Liver (tissue), 9 donors: ENCODE measurements around the gene MAP3K5. TPM values are rescaled to one million over a fixed set of nuclear protein-coding genes. Genes with fewer than 3 reads are reported as not detected.
"Not testable (repeated sequence)": the region's sequence is repeated elsewhere in the genome, so short reads cannot be mapped to it uniquely, and the experiment has no call there.

Experiments
- DNase-seq: peaks from one replicate; pipeline ENCODE4 v3.0.0-alpha.2; 2017; ENCODE audit warnings: low spot score
- H3K27ac ChIP-seq, 2 donors: one replicate each; pipeline ENCODE4 v1.7.0; 2013; ENCODE audit warnings: inconsistent platforms in 2 of 2, low read length in 2 of 2, control low read depth in 1 of 2, low read depth in 1 of 2, mild to moderate bottlenecking in 1 of 2
- H3K27me3 ChIP-seq, 4 donors: one replicate each; pipeline versions ENCODE4 v1.6.1 to v1.7.0; 2013; ENCODE audit warnings: low read length in 3 of 4, inconsistent platforms in 1 of 4, mild to moderate bottlenecking in 1 of 4, moderate library complexity in 1 of 4; ENCODE audit not compliant: control insufficient read depth in 4 of 4, insufficient read depth in 4 of 4
- H3K36me3 ChIP-seq, 4 donors: one replicate each; pipeline versions ENCODE4 v1.6.1 to v1.7.0; 2013; ENCODE audit warnings: low read length in 3 of 4, mild to moderate bottlenecking in 3 of 4, low read depth in 1 of 4, moderate library complexity in 1 of 4; ENCODE audit not compliant: control insufficient read depth in 4 of 4, insufficient read depth in 3 of 4
- H3K4me1 ChIP-seq, 4 donors: one replicate each; pipeline versions ENCODE4 v1.6.1 to v1.7.0; 2013; ENCODE audit warnings: low read length in 3 of 4, mild to moderate bottlenecking in 3 of 4, moderate library complexity in 1 of 4; ENCODE audit not compliant: control insufficient read depth in 4 of 4, insufficient read depth in 4 of 4
- H3K4me3 ChIP-seq, 3 donors: one replicate each; pipeline versions ENCODE4 v1.6.1 to v1.7.0; 2013; ENCODE audit warnings: low read length in 3 of 3, control low read depth in 1 of 3, low read depth in 1 of 3, mild to moderate bottlenecking in 1 of 3
- H3K9ac ChIP-seq, 2 donors: one replicate each; pipeline ENCODE4 v1.7.0; 2013; ENCODE audit warnings: low read length in 2 of 2, mild to moderate bottlenecking in 2 of 2, moderate library complexity in 2 of 2, control low read depth in 1 of 2, low read depth in 1 of 2
- H3K9me3 ChIP-seq, 4 donors: one replicate each; pipeline versions ENCODE4 v1.6.1 to v1.7.0; 2013; ENCODE audit warnings: low read length in 3 of 4; ENCODE audit not compliant: control insufficient read depth in 4 of 4
- ATF3 ChIP-seq: IDR thresholded peaks from 2 replicates; pipeline ENCODE4 v1.6.1; 2016; ENCODE audit warnings: antibody characterized with exemption
- CTCF ChIP-seq: fragments of 150-350 bp; IDR thresholded peaks from 2 replicates; pipeline ENCODE4 v1.5.1; 2017; ENCODE audit warnings: improper control_type of control experiment, low read depth, low read length; ENCODE audit not compliant: missing input control
- FOXA1 ChIP-seq: IDR thresholded peaks from 2 replicates; pipeline ENCODE4 v1.6.1; 2016; ENCODE audit warnings: antibody characterized with exemption
- FOXA2 ChIP-seq: IDR thresholded peaks from 2 replicates; pipeline ENCODE4 v1.6.1; 2016; ENCODE audit warnings: antibody characterized with exemption
- GABPA ChIP-seq, 2 donors: IDR thresholded peaks in 1 of 2; conservative IDR thresholded peaks in 1 of 2; 2 replicates each; pipeline ENCODE4 v1.6.1; 2016; ENCODE audit warnings: antibody characterized with exemption in 2 of 2, mild to moderate bottlenecking in 1 of 2, moderate library complexity in 1 of 2
- HNF4A ChIP-seq, 2 donors: conservative IDR thresholded peaks; 2 replicates each; pipeline ENCODE4 v1.6.1; 2016; ENCODE audit warnings: antibody characterized with exemption in 2 of 2, mild to moderate bottlenecking in 2 of 2
- HNF4G ChIP-seq: IDR thresholded peaks from 2 replicates; pipeline ENCODE4 v1.6.1; 2016; ENCODE audit warnings: antibody characterized with exemption
- JUND ChIP-seq, 2 donors: IDR thresholded peaks; 2 replicates each; pipeline ENCODE4 v1.6.1; 2016; ENCODE audit warnings: antibody characterized with exemption in 2 of 2
- MAX ChIP-seq: IDR thresholded peaks from 2 replicates; pipeline ENCODE4 v1.6.1; 2016; ENCODE audit warnings: antibody characterized with exemption
- NR2F2 ChIP-seq: IDR thresholded peaks from 2 replicates; pipeline ENCODE4 v1.6.1; 2016; ENCODE audit warnings: antibody characterized with exemption
- RAD21 ChIP-seq, 2 donors: IDR thresholded peaks; 2 replicates each; pipeline ENCODE4 v1.6.1; 2016; ENCODE audit warnings: antibody characterized with exemption in 2 of 2, mild to moderate bottlenecking in 2 of 2
- REST ChIP-seq: IDR thresholded peaks from 2 replicates; pipeline ENCODE4 v1.6.1; 2016; ENCODE audit warnings: antibody characterized with exemption, mild to moderate bottlenecking
- RXRA ChIP-seq, 2 donors: IDR thresholded peaks; 2 replicates each; pipeline ENCODE4 v1.6.1; 2017 to 2018; ENCODE audit warnings: antibody characterized with exemption in 2 of 2, mild to moderate bottlenecking in 1 of 2
- SP1 ChIP-seq: IDR thresholded peaks from 2 replicates; pipeline ENCODE4 v1.6.1; 2018; ENCODE audit warnings: antibody characterized with exemption, mild to moderate bottlenecking
- YY1 ChIP-seq: IDR thresholded peaks from 2 replicates; pipeline ENCODE4 v1.6.1; 2016; ENCODE audit warnings: antibody characterized with exemption, mild to moderate bottlenecking
- WGBS: extraction: QIAGEN DNeasy Blood & Tissue Kit; methylation state at CpG from one replicate; pipeline ENCODE4 v1.1.7; 2013; 5-methylcytosine and 5-hydroxymethylcytosine counted together
- polyA plus RNA-seq, 2 donors: library from polyadenylated mRNA; stranded (reverse) in 1 of 2; unstranded in 1 of 2; fragments of 200-250 nt in 1 of 2; fragments of >200 nt in 1 of 2; fragmentation: Nextera tagmentation in 1 of 2; extraction: Ambion mirVana in 1 of 2; gene quantifications; one replicate each; pipeline versions ENCODE4 v1.2.1 to v1.2.3, GENCODE V29; 2013 to 2015
- total RNA-seq, 2 donors: library from RNA; depleted of rRNA; stranded (reverse); fragments of >200 nt; gene quantifications; one replicate each; pipeline ENCODE4 v1.2.3, GENCODE V29; 2014
- donor health status: healthy.
- donor health status: healthy.
- donor health status: healthy.
- donor health status: healthy.
- donor health status: healthy.

MAP3K5 gene
- total and polyA plus RNA-seq, 4 donors, result 2.9 to 18.0 (median 5.5) TPM

GRCh38 chr6:136592930-136593673 lies 199.2 kb downstream of the MAP3K5 start:
- H3K4me1 ChIP-seq, result no peaks in the 10 kb centered on the region
- no peaks in the 10 kb centered on the region for H3K9me3 ChIP-seq
- no peak overlapping the region for H3K9ac ChIP-seq
- no peak overlapping the region for H3K27ac ChIP-seq
- WGBS, result 83% methylated on average over 2 of the region's 2 CpGs
- no peaks in the 10 kb centered on the region for H3K27me3 ChIP-seq
- peaks cover 4 to 37% (median 29%) of the 10 kb centered on the region in 4 donors for H3K36me3 ChIP-seq
- no peak overlapping the region for H3K4me3 ChIP-seq
- TF ChIP-seq YY1 (no peak), RXRA (IDR thresholded peaks at IDR 0.05) (no peak), SP1 (no peak), ATF3 (no peak), JUND (IDR thresholded peaks at IDR 0.05) (no peak), HNF4G (no peak), RAD21 (IDR thresholded peaks at IDR 0.05) (no peak), REST (no peak), HNF4A (conservative IDR thresholded peaks at IDR 0.05) (no peak), GABPA (IDR thresholded peaks at IDR 0.05 in 1 of 2, conservative IDR thresholded peaks at IDR 0.05 in 1 of 2) (no peak), FOXA1 (no peak), CTCF (no peak)
- DNase-seq, result no peak

- TF ChIP-seq JUND (IDR thresholded peaks at IDR 0.05), result no peak
- no peak for TF ChIP-seq HNF4A (conservative IDR thresholded peaks at IDR 0.05)
- no peak for TF ChIP-seq FOXA2
- TF ChIP-seq FOXA1, result no peak
- no peak for TF ChIP-seq YY1
- no peak for TF ChIP-seq REST
- TF ChIP-seq NR2F2, result no peak
- TF ChIP-seq MAX, result no peak
- no peak overlapping the region for H3K9ac ChIP-seq
- H3K27ac ChIP-seq, result no peak overlapping the region
- no peaks in the 10 kb centered on the region for H3K9me3 ChIP-seq
- peaks cover 4 to 43% (median 35%) of the 10 kb centered on the region in 4 donors for H3K36me3 ChIP-seq
- DNase-seq, result no peak
- no peaks in the 10 kb centered on the region for H3K27me3 ChIP-seq
- no peak overlapping the region for H3K4me3 ChIP-seq
- H3K4me1 ChIP-seq, result no peaks in the 10 kb centered on the region
- 92% methylated on average over 1 of the region's 1 CpG for WGBS
Measured at GRCh38 chr6:136591617-136592016, 200.7 kb downstream of the MAP3K5 start.

- not testable (repeated sequence) for H3K4me3 ChIP-seq, H3K9me3 ChIP-seq, H3K27me3 ChIP-seq, H3K27ac ChIP-seq, H3K4me1 ChIP-seq, H3K9ac ChIP-seq, DNase-seq
- peaks cover 4 to 43% (median 35%) of the 10 kb centered on the region in 4 donors for H3K36me3 ChIP-seq
- WGBS, result 96% methylated on average over 2 of the region's 2 CpGs
Measured at GRCh38 chr6:136590846-136591245, 201.4 kb downstream of the MAP3K5 start.
